ENCODE measurements around the gene ZNF367. TPM values are rescaled to one million over a fixed set of nuclear protein-coding genes. Genes with fewer than 3 reads are reported as not detected.

ZNF367 gene
- total RNA-seq, 2 donors from 2014 or later: 22.6 to 24.7 TPM

GRCh38 chr9:96408409-96409280 lies 9.5 kb downstream of the ZNF367 start:
- ATAC-seq (replicated peaks in 1 of 2) (peak; percentile 51 to 67), DNase-seq (no peak)
- Mint-ChIP-seq H3K27me3 (ENCODE audit: low read depth) (no peaks in the 10 kb centered on the region), H3K4me3 (no peak overlapping the region), H3K4me1 (ENCODE audit: low read depth) (peaks cover 41% of the 10 kb centered on the region), H3K9me3 (no peaks in the 10 kb centered on the region), H3K36me3 (ENCODE audit: insufficient read depth in 2 of 2) (peaks cover 6 to 17% of the 10 kb centered on the region in 2 donors), H3K27ac (peak overlapping the region; percentile 10)

- peaks cover 0 to 2% of the 10 kb centered on the region in 2 donors for H3K9me3 Mint-ChIP-seq
- peaks cover 9 to 46% of the 10 kb centered on the region in 2 donors for H3K36me3 Mint-ChIP-seq (ENCODE audit: insufficient read depth in 2 of 2)
- DNase-seq (no peak), ATAC-seq (replicated peaks in 1 of 2) (no peak)
- H3K4me1 Mint-ChIP-seq (ENCODE audit: low read depth): peaks cover 28% of the 10 kb centered on the region
- H3K4me3 Mint-ChIP-seq: peak overlapping the region; percentile 3 to 40
- H3K27me3 Mint-ChIP-seq (ENCODE audit: low read depth): no peaks in the 10 kb centered on the region
- peak overlapping the region; percentile 83 for H3K27ac Mint-ChIP-seq
These were observed 17.8 kb downstream of the ZNF367 start for GRCh38 chr9:96400132-96400910.

GRCh38 chr9:96399325-96399633 lies 18.9 kb downstream of the ZNF367 start:
- Mint-ChIP-seq H3K9me3 (peaks cover 0 to 2% of the 10 kb centered on the region in 2 donors), H3K36me3 (ENCODE audit: insufficient read depth in 2 of 2) (peaks cover 9 to 47% of the 10 kb centered on the region in 2 donors), H3K27ac (peak overlapping the region; percentile 83), H3K4me1 (ENCODE audit: low read depth) (peaks cover 28% of the 10 kb centered on the region), H3K4me3 (peak overlapping the region; percentile 4 to 40), H3K27me3 (ENCODE audit: low read depth) (no peaks in the 10 kb centered on the region)
- no peak for DNase-seq
- peak in 1 of 2 donors; percentile 45 for ATAC-seq (replicated peaks in 1 of 2)

GRCh38 chr9:96398582-96399324 lies 19.4 kb downstream of the ZNF367 start:
- H3K36me3 Mint-ChIP-seq (ENCODE audit: insufficient read depth in 2 of 2): peaks cover 9 to 49% of the 10 kb centered on the region in 2 donors

GRCh38 chr9:96395964-96396363 lies 22.2 kb downstream of the ZNF367 start:
- Mint-ChIP-seq H3K36me3 (ENCODE audit: insufficient read depth in 2 of 2) (peaks cover 12 to 49% of the 10 kb centered on the region in 2 donors), H3K4me3 (no peak overlapping the region), H3K27ac (no peak overlapping the region), H3K4me1 (ENCODE audit: low read depth) (peaks cover 24% of the 10 kb centered on the region), H3K9me3 (peaks cover 0 to 2% of the 10 kb centered on the region in 2 donors), H3K27me3 (ENCODE audit: low read depth) (no peaks in the 10 kb centered on the region)
- ATAC-seq (replicated peaks in 1 of 2) (no peak), DNase-seq (no peak)

More at GRCh38 chr9:96398582-96399324, 19.4 kb downstream of the ZNF367 start:
- Mint-ChIP-seq H3K4me3 (peak overlapping the region in 1 of 2 donors; percentile 40), H3K4me1 (ENCODE audit: low read depth) (peaks cover 28% of the 10 kb centered on the region), H3K9me3 (peaks cover 0 to 2% of the 10 kb centered on the region in 2 donors), H3K27me3 (ENCODE audit: low read depth) (no peaks in the 10 kb centered on the region), H3K27ac (peak overlapping the region; percentile 83)
- peak in 1 of 2 donors; percentile 38 for ATAC-seq (replicated peaks in 1 of 2)
- DNase-seq: no peak

GRCh38 chr9:96394832-96395496 lies 23.2 kb downstream of the ZNF367 start:
- no peak for DNase-seq
- peaks cover 11 to 48% of the 10 kb centered on the region in 2 donors for H3K36me3 Mint-ChIP-seq (ENCODE audit: insufficient read depth in 2 of 2)
- H3K27me3 Mint-ChIP-seq (ENCODE audit: low read depth): no peaks in the 10 kb centered on the region
- H3K4me1 Mint-ChIP-seq (ENCODE audit: low read depth): peaks cover 14% of the 10 kb centered on the region
- no peak overlapping the region for H3K27ac Mint-ChIP-seq
- H3K4me3 Mint-ChIP-seq: no peak overlapping the region
- H3K9me3 Mint-ChIP-seq: no peaks in the 10 kb centered on the region
- ATAC-seq (replicated peaks in 1 of 2): no peak

GRCh38 chr9:96392263-96392662 lies 25.9 kb downstream of the ZNF367 start:
- no peak for ATAC-seq (replicated peaks in 1 of 2)
- H3K36me3 Mint-ChIP-seq (ENCODE audit: insufficient read depth in 2 of 2): peaks cover 9 to 36% of the 10 kb centered on the region in 2 donors

GRCh38 chr9:96391021-96391765 lies 27.0 kb downstream of the ZNF367 start:
- peak in 1 of 2 donors; percentile 36 for ATAC-seq (replicated peaks in 1 of 2)
- DNase-seq: no peak
- Mint-ChIP-seq H3K36me3 (ENCODE audit: insufficient read depth in 2 of 2) (peaks cover 11 to 37% of the 10 kb centered on the region in 2 donors), H3K27ac (peak overlapping the region; percentile 3), H3K4me1 (ENCODE audit: low read depth) (no peaks in the 10 kb centered on the region), H3K27me3 (ENCODE audit: low read depth) (no peaks in the 10 kb centered on the region), H3K9me3 (no peaks in the 10 kb centered on the region), H3K4me3 (no peak overlapping the region)

More at GRCh38 chr9:96392263-96392662, 25.9 kb downstream of the ZNF367 start:
- no peak overlapping the region for H3K4me3 Mint-ChIP-seq
- no peak for DNase-seq
- H3K27me3 Mint-ChIP-seq (ENCODE audit: low read depth): no peaks in the 10 kb centered on the region
- H3K4me1 Mint-ChIP-seq (ENCODE audit: low read depth): no peaks in the 10 kb centered on the region
- no peaks in the 10 kb centered on the region for H3K9me3 Mint-ChIP-seq
- H3K27ac Mint-ChIP-seq: peak overlapping the region; percentile 32

- peaks cover 12 to 34% of the 10 kb centered on the region in 2 donors for H3K36me3 Mint-ChIP-seq (ENCODE audit: insufficient read depth in 2 of 2)
- DNase-seq: no peak
- H3K27ac Mint-ChIP-seq: no peak overlapping the region
- no peaks in the 10 kb centered on the region for H3K27me3 Mint-ChIP-seq (ENCODE audit: low read depth)
- no peaks in the 10 kb centered on the region for H3K9me3 Mint-ChIP-seq
- H3K4me1 Mint-ChIP-seq (ENCODE audit: low read depth): peaks cover 13% of the 10 kb centered on the region
- no peak overlapping the region for H3K4me3 Mint-ChIP-seq
- ATAC-seq (replicated peaks in 1 of 2): no peak
These were observed 30.0 kb downstream of the ZNF367 start for GRCh38 chr9:96388144-96388543.

GRCh38 chr9:96386157-96386556 lies 32.0 kb downstream of the ZNF367 start:
- Mint-ChIP-seq H3K9me3 (no peaks in the 10 kb centered on the region), H3K4me1 (ENCODE audit: low read depth) (peaks cover 18% of the 10 kb centered on the region), H3K27ac (no peak overlapping the region), H3K4me3 (no peak overlapping the region), H3K36me3 (ENCODE audit: insufficient read depth in 2 of 2) (peaks cover 8 to 23% of the 10 kb centered on the region in 2 donors), H3K27me3 (ENCODE audit: low read depth) (no peaks in the 10 kb centered on the region)
- ATAC-seq (replicated peaks in 1 of 2) (no peak), DNase-seq (no peak)

GRCh38 chr9:96383165-96383942 lies 34.8 kb downstream of the ZNF367 start, which contains the start of gene SLC35D2:
SLC35D2 (minus strand) TSS chr9:96383711; CDS start chr9:96383634, 77 bp downstream.
- Mint-ChIP-seq H3K4me3 (peak within 1 kb of the TSS; percentile 66 to 92), H3K36me3 (ENCODE audit: insufficient read depth in 2 of 2) (peaks cover 6 to 17% of the 10 kb centered on the region in 2 donors), H3K4me1 (ENCODE audit: low read depth) (peaks cover 23% of the 10 kb centered on the region), H3K9me3 (no peaks in the 10 kb centered on the region), H3K27me3 (ENCODE audit: low read depth) (no peaks in the 10 kb centered on the region), H3K27ac (peak within 1 kb of the TSS; percentile 91)
- DNase-seq (peak; percentile 12 to 36), ATAC-seq (replicated peaks in 1 of 2) (peak; percentile 61 to 83)

All from activated T-cell treated with anti-CD3 and anti-CD28 coated beads, Interleukin-2, amount 50 U/mL, for 72 hours (primary cell).